DMS153 treated with DMSO at 0.1 percent for 48 hours (cell line): Measurements from ENCODE around the gene TAOK2.

Source experiments
- DNase-seq: peaks from one replicate; lab custom pipeline; 2025; ENCODE audit not compliant: unreplicated experiment; lab: John Stamatoyannopoulos, UW

TAOK2 gene

GRCh38 chr16:29962344-29962994 is 11.2 kb upstream of the TAOK2 start:
- DNase-seq = no peak

GRCh38 chr16:29963021-29963743 is 10.5 kb upstream of the TAOK2 start:
- no peak for DNase-seq

- DNase-seq = no peak
Measured at GRCh38 chr16:29968205-29968604, 5.5 kb upstream of the TAOK2 start.

- DNase-seq = no peak
Measured at GRCh38 chr16:29971304-29971703, 2.4 kb upstream of the TAOK2 start.

DNA sequence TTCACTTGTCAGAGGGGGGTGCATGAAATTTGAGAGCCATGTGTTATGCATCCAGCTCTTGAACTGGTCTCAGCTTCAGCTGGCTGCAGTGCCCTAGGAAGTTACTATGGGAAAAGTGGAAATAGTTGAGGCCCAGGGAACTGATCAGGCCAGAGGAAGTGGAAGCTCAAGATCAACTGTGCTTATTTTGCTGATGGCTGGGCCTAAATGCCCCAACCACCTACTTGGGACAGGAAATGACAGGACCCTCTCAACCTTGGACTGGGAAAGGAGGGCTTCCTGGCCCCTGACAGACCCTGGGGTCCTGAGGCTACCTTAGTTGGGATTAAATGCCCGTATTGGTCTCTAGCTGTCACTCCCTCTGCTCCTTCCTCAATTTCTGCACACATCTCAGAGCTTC is 1.2 kb upstream of the TAOK2 start:
- no peak for DNase-seq

DNA sequence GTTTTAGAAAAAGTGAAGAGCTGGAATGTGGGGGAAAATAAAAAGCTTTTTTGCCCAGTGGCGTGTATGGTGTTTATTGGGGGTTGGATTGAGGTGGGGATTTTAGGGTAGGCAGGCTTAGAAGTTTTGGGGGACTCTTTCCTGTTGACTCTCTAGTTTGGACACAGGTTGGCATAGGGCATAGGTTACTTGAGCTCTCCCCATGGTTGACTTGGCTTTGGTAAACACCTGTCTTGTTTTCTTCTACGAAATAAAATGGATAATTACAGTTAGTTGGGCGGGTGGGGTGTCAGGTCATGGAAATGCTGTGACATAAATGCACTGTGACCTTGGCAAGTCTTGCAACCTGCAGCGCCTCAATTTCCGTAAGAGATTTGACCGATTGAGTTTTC is 680 bp upstream of the TAOK2 start:
- DNase-seq = no peak

GRCh38 chr16:29974291-29975133 is 844 bp downstream of the TAOK2 start:
- DNase-seq = no peak

GRCh38 chr16:29975134-29975538 is 1.5 kb downstream of the TAOK2 start:
- DNase-seq = no peak

- DNase-seq = no peak
Measured at GRCh38 chr16:29975811-29976511, 2.3 kb downstream of the TAOK2 start.

DNA sequence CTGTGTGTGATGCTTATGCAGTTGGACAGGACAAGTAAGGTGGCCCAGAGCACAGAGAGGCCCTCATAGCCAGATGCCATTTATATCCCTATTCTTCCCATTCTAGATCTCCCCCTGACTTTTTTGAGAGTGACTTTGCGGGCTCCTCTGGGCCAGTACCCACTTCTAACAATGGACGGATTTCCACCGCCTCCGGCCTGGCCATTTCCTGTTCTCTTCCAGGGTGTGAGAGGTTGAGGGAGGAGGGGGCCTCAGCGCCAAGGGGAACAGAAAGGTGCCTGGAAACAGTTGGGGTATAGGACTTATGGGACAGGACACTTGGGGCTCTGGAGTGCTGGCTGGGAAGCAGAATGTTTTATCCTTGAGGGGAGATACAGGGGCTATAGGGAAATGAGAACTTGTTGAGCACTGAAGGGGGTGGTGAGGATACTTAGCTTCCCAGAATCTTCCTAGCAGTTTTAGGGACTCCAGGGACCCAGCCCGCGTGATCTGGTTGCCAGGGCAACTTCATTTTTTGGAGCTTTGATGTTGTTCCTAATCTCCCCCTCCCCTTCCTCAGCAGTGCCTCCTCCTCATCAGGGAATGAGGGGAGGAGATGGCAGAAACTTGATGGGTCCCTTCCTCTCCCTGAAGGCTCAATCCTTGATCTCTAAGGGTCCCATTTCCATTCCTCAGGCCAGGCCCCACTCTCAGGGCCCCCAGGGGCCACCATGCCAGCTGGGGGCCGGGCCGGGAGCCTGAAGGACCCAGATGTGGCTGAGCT is 3.6 kb downstream of the TAOK2 start:
- DNase-seq = no peak

- DNase-seq = no peak
Measured at GRCh38 chr16:29978081-29978480, 4.4 kb downstream of the TAOK2 start.

DNA sequence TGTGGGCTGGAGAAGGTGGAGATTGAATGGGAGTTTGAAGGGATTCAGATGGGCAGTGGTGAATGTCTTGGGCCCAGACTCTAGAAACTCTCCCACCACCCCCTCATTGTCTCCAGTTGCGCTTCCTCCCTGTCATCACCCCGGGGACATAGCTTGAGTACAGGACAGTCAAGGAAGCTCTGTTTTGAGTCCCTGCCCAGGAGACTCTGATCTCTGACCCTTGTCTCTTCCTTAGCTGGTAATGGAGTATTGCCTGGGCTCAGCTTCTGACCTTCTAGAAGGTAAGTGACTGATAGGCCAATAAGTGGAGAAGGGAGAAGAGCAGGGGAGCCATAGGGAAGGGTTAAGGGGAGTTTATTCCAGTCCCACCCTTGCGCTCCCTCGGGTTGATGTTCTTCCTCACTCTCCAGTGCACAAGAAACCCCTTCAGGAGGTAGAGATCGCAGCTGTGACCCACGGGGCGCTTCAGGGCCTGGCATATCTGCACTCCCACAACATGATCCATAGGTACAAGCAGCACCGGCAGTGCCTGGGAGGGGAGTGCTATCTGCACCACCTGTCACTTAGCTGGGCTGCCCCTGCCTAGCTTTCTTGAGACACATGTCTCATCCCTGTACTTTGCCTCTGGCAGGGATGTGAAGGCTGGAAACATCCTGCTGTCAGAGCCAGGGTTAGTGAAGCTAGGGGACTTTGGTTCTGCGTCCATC is 5.0 kb downstream of the TAOK2 start:
- no peak for DNase-seq

GRCh38 chr16:29982560-29983419 is 9.1 kb downstream of the TAOK2 start:
- no peak for DNase-seq

DNA sequence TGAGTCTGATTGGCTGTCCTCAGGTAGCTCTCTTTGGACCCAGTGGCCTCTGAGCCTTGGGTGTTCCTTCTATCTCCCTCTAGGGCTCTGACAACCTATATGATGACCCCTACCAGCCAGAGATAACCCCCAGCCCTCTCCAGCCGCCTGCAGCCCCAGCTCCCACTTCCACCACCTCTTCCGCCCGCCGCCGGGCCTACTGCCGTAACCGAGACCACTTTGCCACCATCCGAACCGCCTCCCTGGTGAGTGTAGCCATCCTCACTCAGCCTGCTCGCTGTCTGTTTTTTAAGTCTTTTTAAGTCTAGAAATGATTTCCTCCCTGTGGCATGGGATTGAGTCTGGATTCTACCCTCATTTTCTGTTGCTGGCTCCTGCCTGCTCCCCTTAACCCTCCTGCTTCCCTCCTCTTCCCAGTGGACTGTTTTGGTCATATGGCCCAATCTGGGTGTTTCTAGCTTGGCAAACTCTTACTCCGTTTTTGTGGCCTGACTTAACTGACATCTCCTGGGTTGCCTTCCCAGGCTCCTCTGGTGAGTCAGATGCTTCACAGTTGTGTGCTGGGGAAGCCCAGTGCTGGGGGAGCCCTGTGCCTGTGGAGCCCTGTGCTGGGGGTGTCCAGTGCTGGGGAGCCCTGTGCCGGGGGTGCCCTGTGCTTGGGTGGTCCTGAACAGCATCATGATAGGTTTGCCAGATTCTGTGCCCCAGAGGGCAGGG is 9.9 kb downstream of the TAOK2 start:
- no peak for DNase-seq

GRCh38 chr16:29984137-29984763 is 10.6 kb downstream of the TAOK2 start:
- DNase-seq = no peak

GRCh38 chr16:29984764-29985147 is 11.1 kb downstream of the TAOK2 start:
- DNase-seq = no peak

DNA sequence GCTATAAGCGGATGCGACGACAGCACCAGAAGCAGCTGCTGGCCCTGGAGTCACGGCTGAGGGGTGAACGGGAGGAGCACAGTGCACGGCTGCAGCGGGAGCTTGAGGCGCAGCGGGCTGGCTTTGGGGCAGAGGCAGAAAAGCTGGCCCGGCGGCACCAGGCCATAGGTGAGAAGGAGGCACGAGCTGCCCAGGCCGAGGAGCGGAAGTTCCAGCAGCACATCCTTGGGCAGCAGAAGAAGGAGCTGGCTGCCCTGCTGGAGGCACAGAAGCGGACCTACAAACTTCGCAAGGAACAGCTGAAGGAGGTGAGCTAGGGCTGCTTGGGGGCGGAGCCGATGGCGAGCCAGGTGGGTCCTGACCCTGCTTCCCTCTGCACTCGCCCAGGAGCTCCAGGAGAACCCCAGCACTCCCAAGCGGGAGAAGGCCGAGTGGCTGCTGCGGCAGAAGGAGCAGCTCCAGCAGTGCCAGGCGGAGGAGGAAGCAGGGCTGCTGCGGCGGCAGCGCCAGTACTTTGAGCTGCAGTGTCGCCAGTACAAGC is 11.7 kb downstream of the TAOK2 start:
- no peak for DNase-seq

- no peak for DNase-seq
Measured at GRCh38 chr16:29986231-29986630, 12.6 kb downstream of the TAOK2 start.
